HG03575 (cell line): ENCODE results near the gene MYO15B.
"Not testable (repeated sequence)": the region's sequence is repeated elsewhere in the genome, so short reads cannot be mapped to it uniquely, and the experiment has no call there.

Experiments used
- ATAC-seq: cut with Tn5 transposase; IDR thresholded peaks from one replicate; pipeline ENCODE4 v1.9.1; 2021; ENCODE audit not compliant: unreplicated experiment, insufficient number of reproducible peaks, low FRiP score; ENCODE audit errors: extremely low read depth

Gene MYO15B

DNA sequence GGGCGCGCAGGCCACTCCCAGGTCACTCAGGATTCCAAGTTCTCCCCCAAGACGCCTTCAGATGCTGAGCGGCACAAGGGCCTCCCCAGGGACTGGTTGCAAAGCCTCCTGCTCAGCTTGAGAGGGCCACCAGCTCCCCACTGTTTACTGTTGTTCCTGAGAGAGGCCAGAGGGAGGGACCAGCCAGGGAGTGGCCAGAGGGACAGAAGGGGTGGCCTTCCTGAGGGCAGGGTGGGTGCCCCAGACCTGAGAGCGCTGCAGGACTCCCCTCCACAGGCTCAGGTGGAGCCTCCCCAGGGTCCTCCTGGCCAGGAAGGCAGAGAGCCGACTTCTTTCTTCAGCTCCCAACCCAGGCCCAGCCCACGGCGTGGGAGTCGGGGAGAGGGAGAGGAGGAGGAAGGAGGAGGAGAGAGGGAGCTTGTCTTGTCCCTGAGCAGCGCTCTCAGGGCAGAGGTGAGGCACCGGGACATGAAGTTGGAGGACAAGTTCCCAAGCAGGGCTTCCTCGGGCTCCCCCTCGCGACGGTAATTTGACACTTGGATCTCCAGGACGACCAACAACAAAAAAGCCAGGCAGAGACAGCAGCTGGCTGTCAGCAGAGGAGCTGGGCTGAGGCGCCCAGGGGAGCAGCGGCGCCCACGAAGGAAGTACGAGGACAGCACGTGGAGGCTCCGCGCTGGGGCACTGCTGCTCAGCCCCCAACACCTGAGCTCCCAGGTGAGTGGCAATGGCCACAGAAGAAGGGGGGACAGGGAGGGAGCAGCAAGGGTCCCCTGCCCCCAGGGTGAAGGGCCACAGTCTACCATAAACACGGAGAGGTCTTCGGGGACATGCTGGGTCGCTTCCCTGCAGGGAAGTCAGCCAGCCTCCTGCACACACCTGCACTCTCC lies 46.1 kb downstream of the MYO15B start:
- ATAC-seq: no peak

DNA sequence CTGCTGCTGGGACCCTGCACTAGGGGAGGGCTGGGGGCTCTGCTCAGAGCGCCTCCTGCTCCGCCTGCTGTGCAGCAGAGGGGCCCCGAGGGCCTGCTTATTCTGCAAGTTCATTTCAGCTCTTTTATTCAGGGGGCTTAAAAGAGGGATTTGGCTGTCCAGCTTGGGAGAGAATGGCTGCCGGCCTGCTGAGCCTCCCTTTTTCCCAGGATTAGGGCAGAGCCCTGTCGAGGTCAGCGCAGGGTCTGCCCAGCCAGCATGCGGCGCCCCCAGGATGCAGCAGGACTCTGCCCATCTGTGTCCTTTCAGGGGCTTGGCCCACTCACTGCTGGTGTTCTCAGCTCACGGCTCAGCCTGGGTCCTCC lies 46.8 kb downstream of the MYO15B start:
- ATAC-seq: no peak

DNA sequence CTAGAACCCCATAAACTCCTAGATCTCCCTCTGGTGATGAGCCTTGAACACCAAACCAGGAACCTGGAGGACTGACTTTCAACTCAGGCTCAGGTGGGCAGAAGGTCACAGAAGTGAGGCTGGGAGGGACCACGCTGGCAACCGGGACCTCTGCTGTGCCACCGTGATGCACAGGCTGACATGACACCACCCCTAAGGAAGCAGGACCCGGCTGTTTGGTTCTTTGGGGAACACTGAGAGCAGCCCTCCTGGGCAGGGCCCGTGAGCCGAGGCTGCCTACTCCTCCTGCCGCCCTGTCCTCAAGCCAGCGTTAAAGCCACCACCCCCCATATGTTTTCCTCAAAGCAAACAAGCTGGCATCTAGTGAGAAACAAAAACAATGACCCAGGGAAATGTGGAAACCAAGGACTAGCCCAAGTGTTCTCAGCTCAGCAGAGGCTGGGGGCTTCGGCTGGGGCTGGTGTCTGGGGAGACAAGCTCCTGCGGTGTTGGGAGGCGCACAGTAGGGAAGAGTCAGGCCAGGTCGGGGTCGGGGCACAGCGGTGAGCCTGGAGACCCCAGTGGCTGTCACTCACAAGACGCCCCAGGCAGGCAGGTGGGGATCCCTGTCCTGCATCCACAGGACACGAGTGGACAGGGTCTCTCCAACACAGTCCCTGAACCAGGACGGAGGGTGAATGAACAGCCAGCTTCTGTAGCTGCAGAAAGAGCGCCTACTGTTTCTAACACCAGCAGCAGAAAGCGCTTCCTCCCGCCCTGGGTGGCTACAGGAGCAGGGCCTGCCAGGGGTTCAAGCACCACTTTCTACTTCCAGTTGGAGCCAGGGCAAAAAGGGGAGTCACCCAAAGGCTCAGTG lies 47.4 kb downstream of the MYO15B start:
- no peak for ATAC-seq

DNA sequence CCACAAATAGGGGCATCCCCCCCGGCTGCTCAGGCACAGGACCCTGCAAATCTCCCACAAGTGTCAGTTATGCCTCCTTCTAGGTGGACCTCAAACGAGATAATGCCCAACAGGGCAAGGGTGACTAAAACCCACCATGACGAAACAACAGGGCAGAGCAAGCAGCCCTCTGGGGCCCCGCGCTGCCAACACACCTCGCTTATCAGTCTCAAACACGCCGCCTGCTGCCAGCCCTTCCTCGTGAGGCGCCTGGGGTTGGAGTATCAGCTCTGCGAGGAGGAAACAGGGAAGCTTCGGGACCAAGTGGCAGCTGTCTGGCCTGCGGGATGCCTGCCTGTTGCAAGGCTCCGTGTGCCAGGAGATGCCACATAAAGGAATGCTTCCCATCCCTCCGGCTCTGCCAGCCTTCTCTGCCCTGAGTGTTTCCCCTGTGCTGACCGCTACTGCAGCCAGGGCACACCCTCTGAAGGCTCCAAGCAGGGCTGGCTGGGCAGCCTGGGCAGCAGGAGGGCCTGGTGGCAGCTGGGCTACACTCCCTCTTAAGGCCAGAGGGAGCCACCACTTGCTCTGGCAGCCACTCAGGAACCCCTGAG lies 48.1 kb downstream of the MYO15B start:
- ATAC-seq: no peak

DNA sequence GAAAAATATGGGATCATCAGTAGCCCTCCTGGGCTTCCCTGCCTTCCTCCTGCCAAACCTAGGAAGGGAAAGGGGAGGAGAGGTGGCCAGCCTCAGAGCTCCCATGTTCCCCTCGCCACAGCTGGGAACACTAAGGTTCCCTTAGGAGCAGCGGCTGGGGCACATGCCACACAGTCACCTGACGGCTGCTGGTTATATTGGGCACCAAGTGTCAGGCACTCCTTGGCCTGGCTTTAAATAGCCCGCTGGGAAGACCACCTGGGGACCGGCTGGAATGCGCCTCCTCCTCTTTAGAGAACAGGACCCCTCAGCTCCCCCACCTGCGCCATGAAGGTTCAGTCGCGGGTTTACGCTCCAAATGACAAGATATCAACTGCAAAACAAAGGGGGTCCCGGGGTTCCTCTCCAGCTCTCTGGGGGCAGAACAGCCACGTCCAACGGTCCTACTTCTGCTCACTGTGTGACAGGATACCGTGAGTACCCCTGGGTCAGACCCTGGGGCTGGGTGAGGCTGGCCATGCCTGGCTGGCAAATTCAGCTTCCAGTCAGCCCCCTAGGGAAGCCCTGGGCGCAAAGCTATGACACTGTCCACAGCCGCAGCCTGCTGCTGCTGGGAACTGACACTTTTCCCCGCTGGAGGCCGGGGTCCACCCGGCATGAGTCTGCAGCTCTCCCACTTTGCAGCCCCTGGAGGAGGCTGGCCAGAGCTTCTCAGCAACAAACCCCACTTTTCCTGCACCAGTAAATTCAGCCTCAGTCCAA lies 49.0 kb downstream of the MYO15B start:
- ATAC-seq: no peak

DNA sequence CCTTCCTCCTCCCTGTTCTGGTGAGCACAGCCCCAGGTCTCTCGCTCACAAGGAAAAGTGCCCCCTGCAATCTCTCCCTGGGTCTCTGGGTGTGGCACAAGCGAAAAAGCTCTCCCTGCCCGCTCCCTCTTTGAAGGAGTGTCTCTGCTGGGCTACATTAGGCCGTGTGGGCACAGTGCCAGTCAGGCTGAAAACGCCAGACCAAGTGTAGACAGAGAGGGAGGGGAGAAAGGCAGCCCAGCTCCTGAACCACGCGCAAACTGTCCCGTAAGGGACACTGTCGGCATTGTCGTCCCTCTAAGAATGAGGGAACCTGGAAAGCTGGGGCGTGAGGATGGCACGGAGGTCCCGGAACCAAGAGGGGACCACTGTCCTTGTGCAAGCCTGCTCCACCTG lies 49.5 kb downstream of the MYO15B start:
- ATAC-seq: no peak

DNA sequence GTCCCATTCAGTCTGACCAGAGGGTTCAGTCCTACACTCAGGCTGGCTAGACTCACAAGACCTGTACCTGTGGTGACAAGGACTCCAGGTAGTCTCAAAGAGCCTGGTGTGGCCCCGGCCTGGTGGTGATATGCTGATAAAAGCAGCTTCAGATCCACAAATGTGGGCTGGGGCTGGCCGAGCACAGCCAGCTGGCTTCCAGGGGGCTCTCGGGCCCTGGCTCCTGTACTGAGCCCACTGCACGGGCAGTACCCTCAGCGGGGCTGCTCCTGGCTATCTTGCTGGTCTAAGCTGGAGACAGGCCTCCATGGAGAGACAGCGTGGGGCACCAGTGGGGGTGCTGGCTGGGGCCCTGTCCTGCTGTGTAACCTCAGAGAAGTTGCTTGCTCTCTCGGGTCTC lies 50.0 kb downstream of the MYO15B start:
- ATAC-seq: no peak

DNA sequence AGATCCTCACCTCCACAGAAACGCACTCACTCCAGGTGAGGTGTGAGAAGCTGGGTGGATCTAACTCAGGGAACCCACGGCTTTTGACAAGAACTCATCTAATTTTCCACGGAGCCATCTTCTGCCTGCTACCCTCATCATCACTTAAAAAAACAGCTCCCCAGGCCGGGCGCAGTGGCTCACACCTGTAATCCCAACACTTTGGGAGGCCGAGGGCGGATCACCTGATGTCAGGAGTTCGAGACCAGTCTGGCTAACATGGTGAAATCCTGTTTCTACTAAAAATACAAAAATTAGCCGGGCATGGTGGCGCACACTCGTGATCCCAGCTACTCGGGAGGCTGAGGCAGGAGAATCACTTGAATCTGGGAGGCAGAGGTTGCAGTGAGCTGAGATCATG lies 50.4 kb downstream of the MYO15B start:
- not testable (repeated sequence) for ATAC-seq

DNA sequence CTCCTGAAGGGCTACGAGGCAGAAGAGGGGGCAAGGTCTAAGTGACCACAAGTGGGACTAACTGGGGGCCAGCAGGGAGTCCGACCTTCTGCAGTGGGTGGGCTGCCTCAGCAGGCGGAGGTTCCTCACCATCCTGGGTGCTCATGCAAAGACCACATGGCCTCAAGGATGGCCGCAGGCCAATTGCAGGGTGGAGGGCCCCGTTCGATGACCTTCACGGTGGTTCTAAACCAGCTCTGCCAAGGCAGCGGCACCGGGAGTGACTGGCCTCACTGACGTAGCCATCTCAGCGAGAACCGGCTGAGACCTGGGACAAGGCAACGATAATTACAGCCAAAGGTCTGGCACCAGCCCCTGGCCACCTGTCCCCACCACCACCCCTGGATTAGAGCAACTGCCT lies 51.3 kb downstream of the MYO15B start:
- no peak for ATAC-seq

DNA sequence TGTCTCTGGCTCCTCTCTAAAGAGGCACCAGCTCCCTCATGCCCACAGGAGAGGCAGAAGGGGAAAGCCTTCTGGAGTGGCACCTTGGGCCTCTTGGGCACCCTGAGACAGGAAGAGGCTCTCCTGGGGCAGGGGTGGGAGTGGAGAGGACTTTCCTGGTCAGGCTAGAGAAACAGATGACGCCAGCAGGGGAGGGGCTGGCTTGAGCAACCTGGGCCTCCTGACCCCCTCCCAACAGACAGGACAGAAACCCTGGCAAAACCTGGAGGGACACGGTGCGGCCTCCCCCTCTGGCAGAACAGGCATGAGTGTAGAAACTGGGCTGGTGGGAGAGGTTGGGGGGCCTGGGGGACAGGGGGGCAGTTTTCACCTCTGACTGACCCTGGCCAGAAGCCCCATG lies 51.7 kb downstream of the MYO15B start:
- ATAC-seq: no peak

DNA sequence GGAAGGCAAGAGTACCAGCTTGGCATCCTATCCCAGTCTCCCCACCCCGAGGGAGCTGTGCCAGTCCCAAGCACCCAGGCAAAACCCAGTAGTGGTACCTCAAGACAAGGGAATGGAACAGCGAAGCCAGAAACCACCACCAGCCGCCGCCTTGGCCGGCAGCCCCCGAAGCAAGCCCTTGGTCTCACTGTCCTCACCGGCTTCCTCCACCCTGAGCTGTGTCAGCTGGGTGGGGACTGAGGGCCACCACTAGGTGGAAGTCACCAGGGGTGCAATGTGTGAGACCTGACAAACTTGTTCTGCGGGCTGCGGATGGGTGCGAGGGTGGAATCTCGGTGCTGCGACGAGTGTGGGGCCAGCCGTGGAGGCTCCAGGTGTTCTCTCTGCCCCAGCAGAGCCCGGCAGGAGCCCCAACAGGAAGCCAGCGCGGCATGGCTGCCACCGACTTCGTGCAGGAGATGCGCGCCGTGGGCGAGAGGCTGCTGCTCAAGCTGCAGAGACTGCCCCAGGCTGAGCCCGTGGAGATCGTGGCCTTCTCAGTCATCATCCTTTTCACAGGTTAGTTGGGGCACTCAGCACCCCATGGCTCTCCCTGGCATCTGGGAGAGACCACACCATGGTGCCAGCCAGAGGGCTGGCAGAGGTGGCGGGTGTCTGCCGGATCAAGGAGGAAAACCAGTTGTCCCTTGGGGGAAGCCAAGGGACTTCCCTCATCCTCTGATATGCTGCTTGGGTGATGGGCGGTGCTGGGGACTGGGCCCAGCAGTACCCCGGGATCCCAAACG lies 52.4 kb downstream of the MYO15B start:
- no peak for ATAC-seq

DNA sequence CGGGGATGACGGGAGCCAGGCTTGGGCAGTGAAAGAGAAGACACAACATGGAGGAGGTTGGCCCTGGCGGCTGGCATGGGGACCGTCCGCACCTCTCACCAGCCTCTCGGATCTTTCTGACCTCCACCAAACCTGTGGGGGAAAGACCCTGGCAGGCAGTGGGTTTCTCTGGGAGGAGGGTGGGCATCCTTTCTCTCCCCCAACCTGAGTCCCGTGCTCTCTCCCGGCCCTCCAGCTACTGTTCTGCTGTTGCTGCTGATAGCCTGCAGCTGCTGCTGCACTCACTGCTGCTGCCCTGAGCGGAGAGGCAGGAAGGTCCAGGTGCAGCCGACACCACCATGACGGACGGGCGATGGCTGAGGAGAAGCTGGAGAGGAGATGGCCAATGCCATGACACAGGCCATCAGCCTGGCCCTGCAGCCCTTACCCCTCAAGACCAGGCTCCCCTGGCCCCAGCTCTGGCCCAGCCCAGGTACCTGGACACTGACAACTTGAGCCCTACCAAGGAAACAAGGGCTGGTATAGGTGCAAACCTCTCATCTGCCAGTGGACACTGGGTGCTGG lies 53.0 kb downstream of the MYO15B start:
- ATAC-seq: no peak

DNA sequence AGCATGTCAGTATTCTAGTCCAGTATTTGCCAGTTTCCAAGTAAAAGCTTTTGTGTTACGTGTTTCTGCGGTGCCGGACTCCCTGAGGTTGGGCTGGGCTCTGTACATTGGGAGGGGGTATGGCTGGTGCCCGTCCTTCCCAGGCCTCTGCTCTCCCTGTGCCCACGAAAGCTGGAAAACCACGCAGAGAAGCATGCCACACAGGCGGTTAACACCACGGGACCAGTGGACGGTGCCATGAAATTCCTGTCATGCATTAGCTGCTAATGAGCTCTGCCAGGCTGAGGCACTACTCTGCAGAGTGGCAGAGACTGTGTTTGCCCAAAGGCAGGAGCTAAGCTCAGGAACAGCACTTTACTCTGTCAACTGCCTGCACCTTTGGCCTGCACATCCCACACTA lies 53.7 kb downstream of the MYO15B start:
- ATAC-seq: no peak

DNA sequence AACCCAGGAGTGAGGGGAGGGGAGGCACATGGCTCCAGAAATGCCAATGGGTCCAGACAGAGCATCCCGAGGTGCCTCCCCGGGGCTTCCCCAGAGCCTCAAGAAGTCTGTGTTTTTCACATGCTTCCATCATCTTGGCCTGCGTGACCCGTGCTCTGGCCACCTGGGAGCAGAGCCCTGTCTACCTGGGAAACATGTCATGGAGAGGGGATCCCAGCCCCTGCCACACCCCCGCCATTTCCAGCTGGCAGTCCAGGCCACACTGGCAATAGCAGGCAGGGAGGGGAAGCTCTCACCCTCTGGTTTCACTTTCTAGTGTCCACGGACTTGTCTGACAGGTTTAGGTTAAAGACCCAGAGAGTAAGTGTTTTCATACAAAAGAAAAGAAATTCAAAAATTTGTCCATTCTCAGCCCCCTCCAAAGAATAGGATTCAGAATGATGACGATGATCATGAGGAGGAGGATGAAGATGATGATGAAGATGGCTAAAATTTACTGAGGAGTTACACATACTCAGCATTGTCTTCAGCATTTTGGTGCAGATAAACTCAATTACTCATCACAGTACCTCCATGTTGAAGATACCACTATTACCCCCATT lies 54.7 kb downstream of the MYO15B start:
- ATAC-seq: no peak

DNA sequence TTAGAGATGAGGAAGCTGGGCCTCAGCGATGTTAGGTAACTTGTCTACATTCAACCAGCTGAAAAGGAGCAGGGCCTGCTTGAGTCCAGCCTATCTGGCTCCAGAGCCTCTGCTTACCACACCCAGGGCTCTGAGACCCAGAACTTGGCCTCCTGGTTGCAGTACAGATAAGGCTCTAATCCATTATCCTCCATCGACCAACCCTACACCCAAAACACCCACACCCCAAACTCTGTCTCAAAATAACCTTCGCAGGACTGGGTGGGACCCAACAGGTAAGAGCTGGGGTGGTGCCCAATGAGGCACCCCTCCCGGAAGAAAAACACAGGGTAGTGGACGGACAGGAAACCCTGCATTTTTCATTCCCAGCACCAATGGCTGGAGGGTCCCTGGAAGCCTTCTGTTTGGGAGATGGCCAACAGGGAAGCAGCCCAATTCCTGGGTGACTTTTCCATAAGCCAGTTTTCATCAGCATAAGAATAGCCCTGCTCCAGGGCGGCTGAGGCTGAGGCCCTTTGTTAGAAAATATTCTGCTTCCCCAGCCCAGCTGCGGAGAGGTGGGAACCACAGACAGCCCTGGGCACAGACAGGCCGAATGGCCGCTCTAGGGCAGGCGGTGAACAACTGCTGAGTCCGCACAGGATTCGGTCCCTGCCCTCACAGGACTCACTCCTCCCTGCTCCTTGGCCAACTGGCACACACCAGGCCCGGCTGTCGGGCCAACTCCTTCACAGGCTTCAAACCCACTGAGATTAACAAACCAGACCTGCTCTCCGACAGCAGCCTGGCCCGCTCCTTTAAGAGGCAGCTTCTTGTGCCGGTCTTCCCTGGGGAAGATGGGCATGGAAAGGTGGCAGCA lies 55.4 kb downstream of the MYO15B start:
- no peak for ATAC-seq

DNA sequence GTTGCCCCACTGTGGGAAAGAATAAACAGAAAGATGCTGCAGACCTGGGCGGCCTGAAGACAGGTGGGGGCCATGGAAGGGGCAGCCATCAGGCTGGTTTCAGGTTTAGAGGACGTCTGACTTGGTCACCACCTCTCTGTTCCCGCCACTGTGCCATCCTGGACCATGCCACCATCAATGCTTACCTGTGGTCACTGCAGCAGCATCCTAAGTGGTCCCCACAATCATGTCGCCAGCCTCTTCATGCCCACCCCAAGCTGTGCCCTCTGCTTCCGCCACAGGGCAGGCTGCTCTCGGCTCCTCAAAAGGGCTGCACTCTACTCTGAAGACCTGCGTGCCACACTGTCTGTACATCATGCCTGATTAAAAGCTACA lies 56.0 kb downstream of the MYO15B start:
- no peak for ATAC-seq

DNA sequence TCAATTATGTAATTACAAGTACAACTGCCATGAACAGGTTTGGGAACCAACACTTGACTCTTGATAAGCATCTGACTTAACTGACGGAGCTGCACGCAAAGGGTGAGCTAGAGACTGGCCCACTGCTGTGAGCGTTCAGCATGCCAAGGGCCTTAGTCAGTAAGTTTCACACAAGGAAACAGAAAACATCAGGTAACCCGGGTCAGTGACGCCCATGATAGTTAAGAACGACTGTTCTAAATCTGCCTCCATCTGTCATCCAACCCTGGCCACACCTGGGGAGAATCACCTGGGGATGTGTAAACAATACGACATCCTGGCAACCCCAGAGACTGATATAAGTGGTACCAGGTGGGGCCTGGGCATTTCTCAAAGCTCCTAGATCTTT lies 57.9 kb downstream of the MYO15B start:
- no peak for ATAC-seq
